H9 (cell line): ENCODE results near the gene BTRC. TPM values are rescaled to one million over a fixed set of nuclear protein-coding genes. Genes with fewer than 3 reads are reported as not detected.

Experiments used
- DNase-seq: peaks from one replicate; pipeline ENCODE4 v3.0.0-alpha.2; 2017
- H2AFZ ChIP-seq: one replicate; pipeline ENCODE4 v1.6.1; 2013; ENCODE audit warnings: mild to moderate bottlenecking, low read length, control low read depth, moderate library complexity
- H2AK5ac ChIP-seq: 2 replicates; pipeline ENCODE4 v1.6.1; 2013; ENCODE audit warnings: low read length, control low read depth, mixed read lengths; ENCODE audit not compliant: insufficient read length
- H2BK120ac ChIP-seq: one replicate; pipeline ENCODE4 v1.6.1; 2013; ENCODE audit warnings: low read depth, mild to moderate bottlenecking, low read length, control low read depth, inconsistent platforms; ENCODE audit not compliant: poor library complexity, severe bottlenecking
- H2BK12ac ChIP-seq: 2 replicates; pipeline ENCODE4 v1.6.1; 2013; ENCODE audit warnings: low read length, control low read depth, mixed read lengths, low read depth; ENCODE audit not compliant: insufficient read length
- H2BK15ac ChIP-seq: 2 replicates; pipeline ENCODE4 v1.6.1; 2013; ENCODE audit warnings: low read depth, low read length, control low read depth
- H2BK20ac ChIP-seq: one replicate; pipeline ENCODE4 v1.6.1; 2013; ENCODE audit warnings: low read depth, mild to moderate bottlenecking, low read length, control low read depth, inconsistent platforms; ENCODE audit not compliant: poor library complexity, severe bottlenecking
- H2BK5ac ChIP-seq: 2 replicates; pipeline ENCODE4 v1.6.1; 2013; ENCODE audit warnings: low read length, control low read depth, mixed read lengths; ENCODE audit not compliant: insufficient read length
- H3K14ac ChIP-seq: 2 replicates; pipeline ENCODE4 v1.6.1; 2013; ENCODE audit warnings: low read length, control low read depth; ENCODE audit not compliant: insufficient read depth
- H3K18ac ChIP-seq: 2 replicates; pipeline ENCODE4 v1.6.1; 2013; ENCODE audit warnings: low read depth, mild to moderate bottlenecking, mixed read lengths, low read length, control low read depth; ENCODE audit not compliant: insufficient read length
- H3K23ac ChIP-seq: 2 replicates; pipeline ENCODE4 v1.6.1; 2013; ENCODE audit warnings: low read length, control low read depth, mixed read lengths, low read depth; ENCODE audit not compliant: insufficient read length
- H3K23me2 ChIP-seq: 2 replicates; pipeline ENCODE4 v1.6.1; 2013; ENCODE audit warnings: low read depth, mild to moderate bottlenecking, mixed read lengths, low read length, control low read depth; ENCODE audit not compliant: insufficient read length, poor library complexity, severe bottlenecking
- H3K27ac ChIP-seq: 2 replicates; pipeline ENCODE4 v1.5.1; 2013; ENCODE audit warnings: low read length, control low read depth, mixed read lengths, low read depth; ENCODE audit not compliant: insufficient read length
- H3K27me3 ChIP-seq: 2 replicates; pipeline ENCODE4 v1.6.1; 2013; ENCODE audit warnings: low read length, control low read depth, inconsistent platforms; ENCODE audit not compliant: insufficient read depth
- H3K4ac ChIP-seq: 2 replicates; pipeline ENCODE4 v1.6.1; 2013; ENCODE audit warnings: low read depth, mild to moderate bottlenecking, control low read depth, inconsistent platforms, low read length, moderate library complexity
- H3K4me1 ChIP-seq: 2 replicates; pipeline ENCODE4 v1.6.1; 2013; ENCODE audit warnings: low read length, control low read depth, inconsistent platforms; ENCODE audit not compliant: insufficient read depth
- H3K4me2 ChIP-seq: 2 replicates; pipeline ENCODE4 v1.6.1; 2013; ENCODE audit warnings: low read length, control low read depth, mixed read lengths; ENCODE audit not compliant: insufficient read length, insufficient read depth
- H3K56ac ChIP-seq: 2 replicates; pipeline ENCODE4 v1.6.1; 2013; ENCODE audit warnings: low read depth, mild to moderate bottlenecking, mixed read lengths, low read length, control low read depth; ENCODE audit not compliant: insufficient read length
- H3K79me1 ChIP-seq: 2 replicates; pipeline ENCODE4 v1.6.1; 2013; ENCODE audit warnings: low read depth, mild to moderate bottlenecking, moderate library complexity, low read length, control low read depth, inconsistent platforms; ENCODE audit not compliant: insufficient read depth, poor library complexity, severe bottlenecking
- H3K79me2 ChIP-seq: 2 replicates; pipeline ENCODE4 v1.6.1; 2013; ENCODE audit warnings: low read length, control low read depth, inconsistent platforms; ENCODE audit not compliant: insufficient read depth
- H3K9ac ChIP-seq: 2 replicates; pipeline ENCODE4 v1.6.1; 2013; ENCODE audit warnings: low read length, control low read depth, mixed read lengths; ENCODE audit not compliant: insufficient read length; ENCODE audit errors: extremely low read depth
- H3K9me3 ChIP-seq: one replicate; pipeline ENCODE4 v1.6.1; 2013; ENCODE audit warnings: low read depth, low read length, inconsistent platforms; ENCODE audit not compliant: control insufficient read depth
- H3T11ph ChIP-seq: one replicate; pipeline ENCODE4 v1.6.1; 2013; ENCODE audit warnings: mild to moderate bottlenecking, low read length, control low read depth, inconsistent platforms
- H4K20me1 ChIP-seq: one replicate; pipeline ENCODE4 v1.6.1; 2013; ENCODE audit not compliant: control insufficient read depth, insufficient read length, insufficient read depth
- H4K5ac ChIP-seq: 2 replicates; pipeline ENCODE4 v1.6.1; 2013; ENCODE audit warnings: low read depth, mild to moderate bottlenecking, mixed read lengths, low read length, control low read depth; ENCODE audit not compliant: insufficient read length
- H4K8ac ChIP-seq: replicated peaks from 2 replicates; pipeline ENCODE4 v1.6.1; 2013; ENCODE audit warnings: low read length, control low read depth, mixed read lengths, low read depth; ENCODE audit not compliant: insufficient read length
- H4K91ac ChIP-seq: 2 replicates; pipeline ENCODE4 v1.6.1; 2013; ENCODE audit warnings: low read depth, mild to moderate bottlenecking, moderate library complexity, mixed read lengths, low read length, control low read depth; ENCODE audit not compliant: insufficient read length
- H3K27ac Mint-ChIP-seq, 3 experiments: 2 replicates in 2 of 3; 3 replicates in 1 of 3; pipeline ENCODE4 v1.8.0; 2020 to 2021; ENCODE audit warnings: mixed read lengths in 3 of 3, mild to moderate bottlenecking in 1 of 3, moderate library complexity in 1 of 3
- H3K27me3 Mint-ChIP-seq: 2 replicates; pipeline ENCODE4 v1.8.0; 2021; ENCODE audit warnings: low read depth, mild to moderate bottlenecking, moderate library complexity, mixed read lengths
- H3K36me3 Mint-ChIP-seq, 3 experiments: 2 replicates in 2 of 3; 3 replicates in 1 of 3; pipeline ENCODE4 v1.8.0; 2020 to 2021; ENCODE audit warnings: low read depth in 3 of 3, mixed read lengths in 3 of 3; ENCODE audit not compliant: insufficient read depth in 1 of 3
- H3K4me1 Mint-ChIP-seq, 2 experiments: 2 replicates each; pipeline ENCODE4 v1.8.0; 2020; ENCODE audit warnings: mixed read lengths in 2 of 2
- H3K4me3 Mint-ChIP-seq, 2 experiments: 2 replicates in 1 of 2; 3 replicates in 1 of 2; pipeline ENCODE4 v1.8.0; 2020 to 2021; ENCODE audit warnings: mild to moderate bottlenecking in 2 of 2, mixed read lengths in 2 of 2, moderate library complexity in 1 of 2
- H3K9me3 Mint-ChIP-seq, 2 experiments: 2 replicates in 1 of 2; 3 replicates in 1 of 2; pipeline ENCODE4 v1.8.0; 2020; ENCODE audit warnings: mild to moderate bottlenecking in 2 of 2, mixed read lengths in 2 of 2, moderate library complexity in 1 of 2
- WGBS: extraction: QIAGEN DNeasy Blood & Tissue Kit; methylation state at CpG from one replicate; pipeline ENCODE4 v1.1.7; 2013; ENCODE audit warnings: missing lambda C conversion rate, low lambda C conversion rate, mixed read lengths; ENCODE audit not compliant: insufficient read length; ENCODE audit errors: extremely low coverage; 5-methylcytosine and 5-hydroxymethylcytosine counted together
- total RNA-seq: library from RNA; stranded (reverse); gene quantifications from 2 replicates; pipeline ENCODE4 v1.2.1, GENCODE V29; 2021
- TF ChIP-seq, protein P1 (sequence below): fragments of 200-600 bp; sonication (generic); conservative IDR thresholded peaks from 3 replicates; pipeline ENCODE4 v1.8.0; 2021; ENCODE audit warnings: antibody characterized with exemption, mild to moderate bottlenecking

The BTRC gene
- total RNA-seq, 1 experiment from 2014 or later: 24.2 TPM

DNA sequence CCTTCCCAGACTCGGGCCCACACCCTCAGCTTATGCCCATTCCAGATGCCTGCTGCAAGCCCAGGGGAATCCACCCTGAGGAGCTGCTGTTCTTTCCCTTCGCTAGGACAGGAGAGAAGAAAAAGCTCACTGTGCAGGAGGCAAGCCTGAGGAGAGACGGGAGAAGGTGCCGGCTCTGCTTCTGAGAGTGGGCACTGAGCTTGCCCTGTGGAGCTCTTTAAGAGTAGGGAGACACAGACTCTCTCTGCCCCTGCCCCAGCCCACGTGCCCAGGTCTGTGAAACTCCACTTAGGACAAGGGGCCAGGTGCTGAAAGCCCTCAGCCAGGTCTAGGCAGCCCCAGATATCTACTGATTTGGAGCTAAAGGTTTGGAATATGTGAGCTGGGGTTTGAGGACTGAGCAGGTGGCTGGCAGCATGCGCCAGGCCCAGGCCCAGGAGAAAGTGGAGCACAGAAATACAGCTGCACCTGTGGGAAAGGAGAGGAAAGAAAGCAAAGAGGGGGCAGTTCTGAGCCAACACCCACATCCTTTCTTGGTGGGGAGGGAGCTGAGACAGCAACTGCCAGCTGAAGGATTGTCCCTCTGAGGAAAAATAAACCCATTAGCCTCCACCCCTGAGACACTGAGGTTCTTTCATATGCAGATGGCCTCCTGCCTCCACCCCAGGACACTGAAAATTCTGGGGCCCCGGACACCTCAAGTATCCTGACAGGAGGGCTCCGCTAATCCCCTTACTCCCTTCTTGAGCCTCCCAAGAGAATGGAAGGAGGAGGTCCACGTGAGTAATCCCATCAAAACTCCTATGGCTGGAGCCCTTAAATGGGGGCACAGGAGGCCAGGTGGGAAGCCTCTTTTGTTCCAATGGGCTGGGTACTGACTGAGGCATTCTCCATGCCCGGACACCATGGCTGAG lies 226.8 kb downstream of the BTRC start:
- H3K56ac ChIP-seq: no peak overlapping the region
- H3K14ac ChIP-seq: no peak overlapping the region
- Mint-ChIP-seq H3K9me3 (peaks cover 3 to 8% of the 10 kb centered on the region in 2 experiments; a peak in 3 of 5 replicates), H3K27ac (peak overlapping the region; percentile 35 to 94 (median 47); a peak in 2 of 7 replicates), H3K36me3 (peaks cover 32 to 75% (median 58%) of the 10 kb centered on the region in 3 experiments), H3K4me1 (peaks cover 22 to 31% of the 10 kb centered on the region in 2 experiments), H3K4me3 (peak overlapping the region in 1 of 2 experiments; percentile 16; a peak in 2 of 5 replicates), H3K27me3 (peaks cover 8% of the 10 kb centered on the region)
- TF ChIP-seq, protein P1, sequence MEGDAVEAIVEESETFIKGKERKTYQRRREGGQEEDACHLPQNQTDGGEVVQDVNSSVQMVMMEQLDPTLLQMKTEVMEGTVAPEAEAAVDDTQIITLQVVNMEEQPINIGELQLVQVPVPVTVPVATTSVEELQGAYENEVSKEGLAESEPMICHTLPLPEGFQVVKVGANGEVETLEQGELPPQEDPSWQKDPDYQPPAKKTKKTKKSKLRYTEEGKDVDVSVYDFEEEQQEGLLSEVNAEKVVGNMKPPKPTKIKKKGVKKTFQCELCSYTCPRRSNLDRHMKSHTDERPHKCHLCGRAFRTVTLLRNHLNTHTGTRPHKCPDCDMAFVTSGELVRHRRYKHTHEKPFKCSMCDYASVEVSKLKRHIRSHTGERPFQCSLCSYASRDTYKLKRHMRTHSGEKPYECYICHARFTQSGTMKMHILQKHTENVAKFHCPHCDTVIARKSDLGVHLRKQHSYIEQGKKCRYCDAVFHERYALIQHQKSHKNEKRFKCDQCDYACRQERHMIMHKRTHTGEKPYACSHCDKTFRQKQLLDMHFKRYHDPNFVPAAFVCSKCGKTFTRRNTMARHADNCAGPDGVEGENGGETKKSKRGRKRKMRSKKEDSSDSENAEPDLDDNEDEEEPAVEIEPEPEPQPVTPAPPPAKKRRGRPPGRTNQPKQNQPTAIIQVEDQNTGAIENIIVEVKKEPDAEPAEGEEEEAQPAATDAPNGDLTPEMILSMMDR: no peak
- H2BK5ac ChIP-seq: no peak overlapping the region
- no peak overlapping the region for H3T11ph ChIP-seq
- no peak overlapping the region for H2BK15ac ChIP-seq
- no peaks in the 10 kb centered on the region for H3K27me3 ChIP-seq
- no peak for DNase-seq
- no peak overlapping the region for H3K4me2 ChIP-seq
- no peak overlapping the region for H2AK5ac ChIP-seq
- no peak overlapping the region for H3K27ac ChIP-seq
- H4K8ac ChIP-seq: no peak overlapping the region
- H3K79me1 ChIP-seq: no peaks in the 10 kb centered on the region
- no peak overlapping the region for H2BK20ac ChIP-seq
- no peaks in the 10 kb centered on the region for H3K79me2 ChIP-seq
- H4K20me1 ChIP-seq: peaks cover 3% of the 10 kb centered on the region
- no CpG with 5 or more reads among the region's 10 CpGs for WGBS
- H3K4ac ChIP-seq: no peak overlapping the region
- H3K18ac ChIP-seq: no peak overlapping the region
- no peaks in the 10 kb centered on the region for H3K23me2 ChIP-seq
- H4K5ac ChIP-seq: no peak overlapping the region
- no peak overlapping the region for H4K91ac ChIP-seq
- H2BK12ac ChIP-seq: no peak overlapping the region
- H2AFZ ChIP-seq: no peak overlapping the region
- no peak overlapping the region for H3K23ac ChIP-seq
- no peaks in the 10 kb centered on the region for H3K9me3 ChIP-seq
- H2BK120ac ChIP-seq: no peak overlapping the region
- H3K4me1 ChIP-seq: 0 out of 2 replicates have a peak, but pooled peaks cover 2% of the 10 kb centered on the region
- no peak overlapping the region for H3K9ac ChIP-seq
